ENCODE results near the gene GLRX.

Gene GLRX

GRCh38 chr5:95858661-95859595 lies 36.4 kb upstream of the GLRX start:
- no peak overlapping the region for H3K27ac ChIP-seq (replicated peaks)
- H3K27me3 ChIP-seq (ENCODE audit: insufficient read depth, poor library complexity, severe bottlenecking) = no peaks in the 10 kb centered on the region
- peak; percentile 50 to 74 for DNase-seq (ENCODE audit: low read depth in 1 of 2, low spot score in 1 of 2)
- H3K4me3 ChIP-seq (replicated peaks; ENCODE audit: insufficient read depth, low read length) = no peak overlapping the region
- TF ChIP-seq CTCF (IDR thresholded peaks at IDR 0.05; ENCODE audit: insufficient read depth, low read length) (peak; percentile 43), GABPA (IDR thresholded peaks at IDR 0.05; ENCODE audit: low read depth) (no peak), SPI1 (IDR thresholded peaks at IDR 0.05; ENCODE audit: borderline replicate concordance, low read depth) (no peak), POLR2AphosphoS5 (IDR thresholded peaks at IDR 0.05; ENCODE audit: low read depth) (no peak), REST (IDR thresholded peaks at IDR 0.05; ENCODE audit: insufficient replicate concordance, low read depth) (no peak)

- no peak for TF ChIP-seq SPI1 (IDR thresholded peaks at IDR 0.05; ENCODE audit: borderline replicate concordance, low read depth)
- no peak for TF ChIP-seq POLR2AphosphoS5 (IDR thresholded peaks at IDR 0.05; ENCODE audit: low read depth)
- no peak for TF ChIP-seq GABPA (IDR thresholded peaks at IDR 0.05; ENCODE audit: low read depth)
- no peak for TF ChIP-seq REST (IDR thresholded peaks at IDR 0.05; ENCODE audit: insufficient replicate concordance, low read depth)
- no peak for TF ChIP-seq CTCF (IDR thresholded peaks at IDR 0.05; ENCODE audit: insufficient read depth, low read length)
- Histone ChIP-seq H3K4me3 (replicated peaks; ENCODE audit: insufficient read depth, low read length) (no peak overlapping the region), H3K27me3 (ENCODE audit: insufficient read depth, poor library complexity, severe bottlenecking) (no peaks in the 10 kb centered on the region), H3K27ac (replicated peaks) (no peak overlapping the region)
- no peak for DNase-seq (ENCODE audit: low read depth in 1 of 2, low spot score in 1 of 2)
Observed at GRCh38 chr5:95858023-95858461, 35.5 kb upstream of the GLRX start.

GRCh38 chr5:95857185-95857945 lies 34.8 kb upstream of the GLRX start:
- DNase-seq (ENCODE audit: low read depth in 1 of 2, low spot score in 1 of 2) = no peak
- no peaks in the 10 kb centered on the region for H3K27me3 ChIP-seq (ENCODE audit: insufficient read depth, poor library complexity, severe bottlenecking)
- no peak overlapping the region for H3K4me3 ChIP-seq (replicated peaks; ENCODE audit: insufficient read depth, low read length)
- H3K27ac ChIP-seq (replicated peaks) = no peak overlapping the region
- no peak for TF ChIP-seq REST (IDR thresholded peaks at IDR 0.05; ENCODE audit: insufficient replicate concordance, low read depth)
- TF ChIP-seq POLR2AphosphoS5 (IDR thresholded peaks at IDR 0.05; ENCODE audit: low read depth) = no peak
- TF ChIP-seq CTCF (IDR thresholded peaks at IDR 0.05; ENCODE audit: insufficient read depth, low read length) = no peak
- no peak for TF ChIP-seq GABPA (IDR thresholded peaks at IDR 0.05; ENCODE audit: low read depth)
- TF ChIP-seq SPI1 (IDR thresholded peaks at IDR 0.05; ENCODE audit: borderline replicate concordance, low read depth) = no peak
